ENCODE measurements around the gene EHBP1.

The EHBP1 gene

GRCh38 chr2:62931536-62931935 is 226.0 kb downstream of the EHBP1 start:
- no peak for TF ChIP-seq CTCF (IDR thresholded peaks at IDR 0.05; ENCODE audit: extremely low read depth, insufficient read depth, missing control alignments)
- in situ Hi-C loops (cut with MboI; ENCODE audit: low pct_unique_long_range_greater_than_20kb, low sequenced_read_pairs, unreplicated experiment): no loop called here
- no peak for DNase-seq (ENCODE audit: low spot score)

GRCh38 chr2:62933398-62933917 is 227.9 kb downstream of the EHBP1 start:
- no peak for TF ChIP-seq CTCF (IDR thresholded peaks at IDR 0.05; ENCODE audit: extremely low read depth, insufficient read depth, missing control alignments)

GRCh38 chr2:62934517-62934916 is 229.0 kb downstream of the EHBP1 start:
- no peak for DNase-seq (ENCODE audit: low spot score)
- no peak for TF ChIP-seq CTCF (IDR thresholded peaks at IDR 0.05; ENCODE audit: extremely low read depth, insufficient read depth, missing control alignments)
- in situ Hi-C loops (cut with MboI; ENCODE audit: low pct_unique_long_range_greater_than_20kb, low sequenced_read_pairs, unreplicated experiment): no loop called here

More at GRCh38 chr2:62933398-62933917, 227.9 kb downstream of the EHBP1 start:
- no peak for DNase-seq (ENCODE audit: low spot score)
- in situ Hi-C loops (cut with MboI; ENCODE audit: low pct_unique_long_range_greater_than_20kb, low sequenced_read_pairs, unreplicated experiment): no loop called here

GRCh38 chr2:62938126-62938525 is 232.6 kb downstream of the EHBP1 start:
- in situ Hi-C loops (cut with MboI; ENCODE audit: low pct_unique_long_range_greater_than_20kb, low sequenced_read_pairs, unreplicated experiment): no loop called here
- DNase-seq (ENCODE audit: low spot score): no peak
- no peak for TF ChIP-seq CTCF (IDR thresholded peaks at IDR 0.05; ENCODE audit: extremely low read depth, insufficient read depth, missing control alignments)

GRCh38 chr2:62939735-62940491 is 234.4 kb downstream of the EHBP1 start:
- no peak for TF ChIP-seq CTCF (IDR thresholded peaks at IDR 0.05; ENCODE audit: extremely low read depth, insufficient read depth, missing control alignments)
- in situ Hi-C loops (cut with MboI; ENCODE audit: low pct_unique_long_range_greater_than_20kb, low sequenced_read_pairs, unreplicated experiment): no loop called here
- no peak for DNase-seq (ENCODE audit: low spot score)

- in situ Hi-C loops (cut with MboI; ENCODE audit: low pct_unique_long_range_greater_than_20kb, low sequenced_read_pairs, unreplicated experiment): no loop called here
- no peak for TF ChIP-seq CTCF (IDR thresholded peaks at IDR 0.05; ENCODE audit: extremely low read depth, insufficient read depth, missing control alignments)
- no peak for DNase-seq (ENCODE audit: low spot score)
These were observed 235.2 kb downstream of the EHBP1 start for GRCh38 chr2:62940697-62941096.

All from GM13977 (cell line).